Measurements from ENCODE around the gene PLEKHA8. TPM values are rescaled to one million over a fixed set of nuclear protein-coding genes. Genes with fewer than 3 reads are reported as not detected.

PLEKHA8 gene
- total RNA-seq, 1 experiment from 2014 or later, result 12.0 TPM

- ChIA-PET CTCF (interaction anchor here (0.5 to 1.3 kb wide), 8 partner anchors 10 to 247 kb away, joined by 3 to 6 read pairs (median 3); no protein-coding TSS in a partner anchor), POLR2A (interaction anchor here (0.8 to 1.5 kb wide), 6 partner anchors 31 to 256 kb away, joined by 3 to 8 read pairs (median 3); partner anchors contain the start of gene MTURN)
- Mint-ChIP-seq H3K27me3 (ENCODE audit: insufficient read depth, unreplicated experiment) (no peaks in the 10 kb centered on the region), H3K36me3 (ENCODE audit: insufficient read depth, unreplicated experiment) (peaks cover 6% of the 10 kb centered on the region), H3K4me3 (ENCODE audit: unreplicated experiment) (no peak overlapping the region), H3K9me3 (ENCODE audit: unreplicated experiment) (no peaks in the 10 kb centered on the region), H3K27ac (ENCODE audit: low read depth, unreplicated experiment) (no peak overlapping the region), H3K4me1 (ENCODE audit: insufficient read depth, unreplicated experiment) (peaks cover 45% of the 10 kb centered on the region)
- intact Hi-C loops (cut with micrococcal nuclease), result no loop called here
- no TSS peak for BruUV-seq (replicated peaks)
- DNase-seq (ENCODE audit: unreplicated experiment), result peak; percentile 48
- TF ChIP-seq, protein P1, sequence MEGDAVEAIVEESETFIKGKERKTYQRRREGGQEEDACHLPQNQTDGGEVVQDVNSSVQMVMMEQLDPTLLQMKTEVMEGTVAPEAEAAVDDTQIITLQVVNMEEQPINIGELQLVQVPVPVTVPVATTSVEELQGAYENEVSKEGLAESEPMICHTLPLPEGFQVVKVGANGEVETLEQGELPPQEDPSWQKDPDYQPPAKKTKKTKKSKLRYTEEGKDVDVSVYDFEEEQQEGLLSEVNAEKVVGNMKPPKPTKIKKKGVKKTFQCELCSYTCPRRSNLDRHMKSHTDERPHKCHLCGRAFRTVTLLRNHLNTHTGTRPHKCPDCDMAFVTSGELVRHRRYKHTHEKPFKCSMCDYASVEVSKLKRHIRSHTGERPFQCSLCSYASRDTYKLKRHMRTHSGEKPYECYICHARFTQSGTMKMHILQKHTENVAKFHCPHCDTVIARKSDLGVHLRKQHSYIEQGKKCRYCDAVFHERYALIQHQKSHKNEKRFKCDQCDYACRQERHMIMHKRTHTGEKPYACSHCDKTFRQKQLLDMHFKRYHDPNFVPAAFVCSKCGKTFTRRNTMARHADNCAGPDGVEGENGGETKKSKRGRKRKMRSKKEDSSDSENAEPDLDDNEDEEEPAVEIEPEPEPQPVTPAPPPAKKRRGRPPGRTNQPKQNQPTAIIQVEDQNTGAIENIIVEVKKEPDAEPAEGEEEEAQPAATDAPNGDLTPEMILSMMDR (IDR thresholded peaks at IDR 0.05; ENCODE audit: unreplicated experiment), result no peak
Measured at GRCh38 chr7:30166155-30166840, 138.1 kb downstream of the PLEKHA8 start.

GRCh38 chr7:30166841-30167235 is 138.6 kb downstream of the PLEKHA8 start:
- H3K27me3 Mint-ChIP-seq (ENCODE audit: insufficient read depth, unreplicated experiment), result no peaks in the 10 kb centered on the region
- no TSS peak for BruUV-seq (replicated peaks)
- peaks cover 6% of the 10 kb centered on the region for H3K36me3 Mint-ChIP-seq (ENCODE audit: insufficient read depth, unreplicated experiment)
- intact Hi-C loops (cut with micrococcal nuclease), result no loop called here
- TF ChIP-seq, protein P1 (IDR thresholded peaks at IDR 0.05; ENCODE audit: unreplicated experiment), result no peak
- ChIA-PET POLR2A (interaction anchor here (0.8 to 1.5 kb wide), 4 partner anchors 32 to 135 kb away, joined by 3 to 8 read pairs (median 4); partner anchors contain the start of gene MTURN), CTCF (interaction anchor here (0.6 to 1.3 kb wide), 4 partner anchors 65 to 246 kb away, joined by 3 to 4 read pairs (median 3); no protein-coding TSS in a partner anchor)
- no peak overlapping the region for H3K4me3 Mint-ChIP-seq (ENCODE audit: unreplicated experiment)
- H3K27ac Mint-ChIP-seq (ENCODE audit: low read depth, unreplicated experiment), result no peak overlapping the region
- peaks cover 48% of the 10 kb centered on the region for H3K4me1 Mint-ChIP-seq (ENCODE audit: insufficient read depth, unreplicated experiment)
- H3K9me3 Mint-ChIP-seq (ENCODE audit: unreplicated experiment), result no peaks in the 10 kb centered on the region
- DNase-seq (ENCODE audit: unreplicated experiment), result no peak

- Mint-ChIP-seq H3K27me3 (ENCODE audit: insufficient read depth, unreplicated experiment) (no peaks in the 10 kb centered on the region), H3K4me3 (ENCODE audit: unreplicated experiment) (no peak overlapping the region), H3K36me3 (ENCODE audit: insufficient read depth, unreplicated experiment) (peaks cover 12% of the 10 kb centered on the region), H3K27ac (ENCODE audit: low read depth, unreplicated experiment) (no peak overlapping the region), H3K9me3 (ENCODE audit: unreplicated experiment) (no peaks in the 10 kb centered on the region), H3K4me1 (ENCODE audit: insufficient read depth, unreplicated experiment) (peaks cover 50% of the 10 kb centered on the region)
- no peak for DNase-seq (ENCODE audit: unreplicated experiment)
- ChIA-PET POLR2A (interaction anchor here (0.5 kb wide), 1 partner anchor 20 kb away, joined by 4 read pairs; no protein-coding TSS in a partner anchor), CTCF (interaction anchor here (1.6 kb wide), 1 partner anchor 245 kb away, joined by 5 read pairs; no protein-coding TSS in a partner anchor)
- TF ChIP-seq, protein P1 (IDR thresholded peaks at IDR 0.05; ENCODE audit: unreplicated experiment), result no peak
- intact Hi-C loops (cut with micrococcal nuclease), result no loop called here
- BruUV-seq (replicated peaks), result no TSS peak
Measured at GRCh38 chr7:30167901-30168300, 139.7 kb downstream of the PLEKHA8 start.

GRCh38 chr7:30168835-30169573 is 140.8 kb downstream of the PLEKHA8 start:
- Mint-ChIP-seq H3K4me1 (ENCODE audit: insufficient read depth, unreplicated experiment) (peaks cover 47% of the 10 kb centered on the region), H3K27ac (ENCODE audit: low read depth, unreplicated experiment) (no peak overlapping the region), H3K4me3 (ENCODE audit: unreplicated experiment) (no peak overlapping the region), H3K9me3 (ENCODE audit: unreplicated experiment) (no peaks in the 10 kb centered on the region), H3K36me3 (ENCODE audit: insufficient read depth, unreplicated experiment) (peaks cover 12% of the 10 kb centered on the region), H3K27me3 (ENCODE audit: insufficient read depth, unreplicated experiment) (no peaks in the 10 kb centered on the region)
- peak; percentile 93 for DNase-seq (ENCODE audit: unreplicated experiment)
- CTCF ChIA-PET, result interaction anchor here (0.6 to 1.6 kb wide), 4 partner anchors 59 to 396 kb away, joined by 3 to 6 read pairs (median 4); no protein-coding TSS in a partner anchor
- POLR2A ChIA-PET, result interaction anchor here (0.6 to 1.2 kb wide), 5 partner anchors 13 to 238 kb away, joined by 3 to 4 read pairs (median 3); partner anchors contain the start of gene ZNRF2
- intact Hi-C loops (cut with micrococcal nuclease), result no loop called here
- no TSS peak for BruUV-seq (replicated peaks)
- TF ChIP-seq, protein P1 (IDR thresholded peaks at IDR 0.05; ENCODE audit: unreplicated experiment), result no peak
